GM18520 (cell line): ENCODE measurements around the gene MAP3K5.
"Not testable (repeated sequence)": the region's sequence is repeated elsewhere in the genome, so short reads cannot be mapped to it uniquely, and the experiment has no call there.

Experiments used
- ATAC-seq: cut with Tn5 transposase; IDR thresholded peaks from one replicate; pipeline ENCODE4 v1.9.1; 2021; ENCODE audit not compliant: unreplicated experiment

Gene MAP3K5

DNA sequence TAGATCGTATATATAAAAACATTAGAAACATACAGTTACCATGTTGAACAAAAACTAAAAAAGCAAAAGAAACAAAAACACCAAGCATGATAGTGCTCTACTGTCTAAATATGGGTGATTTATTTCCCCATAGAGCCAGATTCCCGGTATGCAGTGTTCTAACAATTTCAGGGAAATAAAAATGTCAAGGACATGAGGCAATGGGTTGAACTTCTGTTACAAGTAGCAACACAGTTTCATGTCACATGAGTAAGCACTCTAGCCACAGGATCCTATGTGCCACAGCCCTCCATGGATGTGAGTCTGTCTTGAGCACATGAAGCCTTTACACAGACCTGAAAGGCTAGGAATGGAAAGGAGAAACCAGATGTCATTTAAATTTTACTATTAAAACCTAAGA is 96.0 kb downstream of the MAP3K5 start:
- no peak for ATAC-seq

DNA sequence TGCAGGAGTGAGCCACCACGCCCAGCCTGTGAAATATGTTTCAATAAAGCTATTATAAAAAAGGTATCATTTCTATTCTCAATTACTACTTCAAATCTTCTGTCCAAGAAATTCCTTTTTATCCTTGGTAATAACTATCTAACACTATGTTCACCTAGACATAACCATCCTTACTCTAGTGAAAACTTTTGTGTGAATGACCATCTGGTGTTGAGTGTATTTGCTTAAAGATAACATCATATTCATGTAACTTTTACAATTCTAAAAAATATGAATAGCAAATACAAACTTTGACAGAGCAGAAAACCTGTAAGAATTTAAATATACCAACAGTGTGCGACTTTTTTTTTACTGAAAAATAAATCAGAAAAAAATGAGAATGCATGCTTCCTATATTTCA is 96.9 kb downstream of the MAP3K5 start:
- ATAC-seq = no peak

DNA sequence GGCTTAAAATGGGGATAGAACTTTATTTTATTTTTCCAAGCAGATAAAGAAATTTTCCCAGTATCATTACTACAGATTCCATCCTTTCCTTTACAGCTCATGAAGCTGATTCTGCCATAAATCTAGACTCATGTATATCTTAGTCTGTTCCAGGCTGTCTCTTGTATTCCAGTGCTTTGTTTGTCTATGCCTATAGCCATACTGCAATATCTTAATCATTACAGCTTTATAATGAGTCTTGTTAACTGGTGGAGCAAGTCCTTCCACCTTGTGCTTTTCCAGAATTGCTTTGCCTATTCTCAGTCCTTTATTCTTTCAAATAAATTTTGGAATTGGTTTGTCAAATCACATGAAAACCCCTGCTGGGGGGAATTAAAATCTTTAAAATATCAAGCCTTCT is 99.2 kb downstream of the MAP3K5 start:
- no peak for ATAC-seq

DNA sequence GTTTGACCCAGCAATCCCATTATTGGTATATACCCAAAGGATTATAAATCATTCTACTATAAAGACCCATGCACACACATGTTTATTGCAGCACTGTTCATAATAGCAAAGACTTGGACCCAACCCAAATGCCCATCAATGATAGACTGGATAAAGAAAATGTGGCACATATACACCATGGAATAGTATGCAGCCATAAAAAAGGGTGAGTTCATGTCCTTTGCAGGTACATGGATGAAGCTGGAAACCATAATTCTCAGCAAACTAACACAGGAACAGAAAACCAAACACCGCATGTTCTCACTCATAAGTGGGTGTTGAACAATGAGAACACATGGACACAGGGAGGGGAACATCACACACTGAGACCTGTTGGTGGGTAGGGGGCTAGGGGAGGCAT is 104.4 kb downstream of the MAP3K5 start:
- not testable (repeated sequence) for ATAC-seq

DNA sequence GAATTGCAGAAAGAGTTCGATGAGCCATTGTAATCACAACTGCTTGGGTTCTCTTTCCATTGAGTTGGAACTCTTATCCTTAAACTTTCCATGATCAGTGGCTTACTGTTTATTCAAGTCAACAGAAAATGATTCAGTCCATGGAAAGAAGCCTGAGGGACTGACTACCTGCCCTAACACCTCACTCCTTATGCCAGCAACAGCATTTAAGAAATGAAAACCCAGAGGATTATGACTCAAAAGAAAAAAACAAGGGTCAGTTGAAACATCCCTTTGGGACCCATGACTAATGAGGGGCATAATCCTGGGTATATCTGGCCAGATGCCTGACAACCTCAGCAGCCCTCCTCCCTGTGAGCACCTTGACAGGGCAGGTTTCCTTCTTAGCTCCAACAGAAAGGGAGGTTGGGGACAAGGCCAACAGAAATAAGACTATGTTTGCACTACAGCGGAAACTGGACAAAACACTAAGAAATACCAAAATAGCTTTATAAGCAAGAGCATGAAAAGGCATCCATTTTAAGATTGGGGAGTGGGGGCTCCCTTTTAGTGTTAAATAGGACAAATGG is 106.7 kb downstream of the MAP3K5 start:
- ATAC-seq = no peak

DNA sequence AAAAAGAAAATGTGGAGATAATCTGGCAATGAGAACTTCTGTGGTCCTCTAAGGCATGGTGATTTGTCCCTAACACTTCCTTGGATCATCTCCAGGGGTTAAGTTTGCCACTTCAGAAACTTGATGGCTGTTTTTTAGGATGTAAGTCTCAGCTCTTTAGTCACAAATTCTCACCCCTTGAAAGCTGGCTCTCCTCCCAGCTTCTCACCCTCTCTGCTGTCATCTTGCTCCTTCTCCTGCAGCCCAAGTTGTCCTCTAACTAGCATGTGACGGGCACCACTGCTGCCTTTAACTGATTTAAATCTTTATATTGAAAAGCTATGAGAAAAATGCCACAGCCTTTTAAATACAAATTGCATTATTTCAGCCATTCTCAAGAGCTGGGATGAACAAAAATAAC is 107.8 kb downstream of the MAP3K5 start:
- ATAC-seq = no peak

DNA sequence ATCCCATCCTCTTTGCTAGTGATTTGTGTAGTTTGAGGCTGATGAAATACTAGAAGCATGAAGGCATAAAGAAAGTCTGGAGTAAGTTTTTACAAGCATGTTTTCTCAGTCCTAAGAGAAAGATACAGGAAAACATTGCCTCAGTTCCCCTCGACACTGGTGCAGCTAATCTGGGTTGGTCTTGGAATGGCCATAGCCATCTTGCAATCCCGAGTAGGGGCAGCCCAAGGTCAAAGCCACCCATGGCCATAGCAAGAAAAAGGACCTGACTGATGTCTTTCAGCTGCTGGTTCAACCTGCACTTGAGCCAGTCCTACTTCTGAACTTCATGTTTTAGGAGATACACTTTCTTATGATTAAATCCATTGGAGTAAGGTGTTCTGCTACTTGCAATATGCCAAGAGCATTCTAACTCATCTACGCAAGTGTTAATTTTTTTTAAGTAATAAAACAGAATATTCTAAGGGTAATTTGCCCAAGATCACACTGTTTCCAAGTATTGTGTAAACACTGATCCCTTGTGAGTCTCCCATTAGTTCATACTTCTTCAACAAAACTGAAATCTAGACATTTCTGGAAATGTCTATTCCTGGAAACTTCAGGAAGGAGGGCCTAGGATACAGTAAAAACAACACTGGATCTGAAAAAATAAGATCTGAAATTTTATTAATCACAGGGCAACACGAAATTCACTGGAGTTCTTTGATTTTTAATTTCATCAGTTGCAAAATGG is 108.9 kb downstream of the MAP3K5 start:
- no peak for ATAC-seq

DNA sequence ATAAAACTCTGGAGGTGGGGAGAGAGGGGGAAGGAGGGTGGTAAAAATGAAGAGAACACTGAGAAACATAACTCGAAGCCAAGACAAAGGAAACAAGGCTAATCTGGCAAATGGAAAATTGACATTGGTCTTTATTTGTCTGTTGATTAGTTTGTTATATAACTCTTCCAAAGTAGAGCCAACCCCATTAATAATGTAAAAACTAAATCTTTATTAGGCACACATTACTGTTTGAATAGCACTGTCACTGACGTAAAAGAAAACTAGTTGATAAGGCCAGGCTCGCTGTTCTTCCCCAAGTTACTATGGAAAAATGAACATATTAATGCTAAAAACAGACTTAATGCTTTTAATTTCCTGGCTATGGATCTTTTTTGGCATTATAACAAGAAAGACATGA is 110.0 kb downstream of the MAP3K5 start:
- no peak for ATAC-seq

DNA sequence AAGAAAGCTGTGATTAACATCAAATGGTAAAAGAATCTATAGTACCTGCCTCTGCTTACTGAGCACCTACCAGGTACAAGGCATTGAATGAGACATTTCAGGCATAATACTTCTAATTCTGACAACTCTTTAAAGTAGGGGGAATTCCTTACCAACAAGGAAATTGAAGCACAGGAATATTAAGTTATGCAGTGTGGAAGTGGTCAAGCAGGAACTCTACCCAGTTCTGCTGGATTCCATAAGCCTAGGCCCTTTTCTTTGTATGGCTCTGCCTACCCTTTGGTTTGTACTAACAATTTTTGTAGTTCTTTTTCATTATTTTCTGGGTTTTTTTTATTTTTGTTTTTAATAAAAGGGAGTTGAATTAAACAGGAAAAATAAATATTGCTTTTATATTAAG is 114.5 kb downstream of the MAP3K5 start:
- ATAC-seq = no peak

DNA sequence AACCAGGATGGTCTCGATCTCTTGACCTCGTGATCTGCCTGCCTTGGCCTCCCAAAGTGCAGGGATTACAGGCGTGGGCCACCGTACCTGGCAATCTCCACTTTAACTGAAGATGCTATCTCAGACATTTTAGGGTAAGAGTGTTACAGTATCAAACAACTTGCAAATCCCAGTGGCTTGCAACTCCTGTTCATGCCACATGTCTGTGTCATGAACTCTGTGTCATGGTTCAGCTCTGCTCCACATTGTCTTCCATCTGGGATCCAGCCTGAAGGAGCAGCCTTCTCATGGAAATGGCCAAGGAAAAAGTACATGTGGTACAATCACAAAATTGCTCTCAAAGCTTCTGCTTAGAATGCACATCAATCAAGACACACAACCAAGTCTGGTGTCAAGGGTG is 114.9 kb downstream of the MAP3K5 start:
- ATAC-seq = no peak

DNA sequence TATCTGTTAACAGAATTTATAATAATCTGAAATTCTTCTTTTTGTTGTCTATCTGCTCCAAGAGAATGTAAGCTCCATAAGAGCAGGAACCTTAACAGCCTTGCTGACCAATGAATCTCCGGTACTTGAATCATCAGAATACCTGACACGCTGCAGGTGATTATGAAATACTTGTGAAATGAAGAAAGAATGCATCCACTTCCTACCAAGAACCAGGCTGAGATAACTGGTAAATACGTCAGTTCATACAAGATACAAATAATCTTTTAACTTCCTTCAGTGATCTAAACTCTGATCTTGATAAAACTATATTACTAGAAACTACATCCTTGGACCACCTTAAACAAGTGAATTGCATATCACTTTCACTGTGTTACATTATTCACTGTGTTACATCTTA is 116.2 kb downstream of the MAP3K5 start:
- no peak for ATAC-seq

DNA sequence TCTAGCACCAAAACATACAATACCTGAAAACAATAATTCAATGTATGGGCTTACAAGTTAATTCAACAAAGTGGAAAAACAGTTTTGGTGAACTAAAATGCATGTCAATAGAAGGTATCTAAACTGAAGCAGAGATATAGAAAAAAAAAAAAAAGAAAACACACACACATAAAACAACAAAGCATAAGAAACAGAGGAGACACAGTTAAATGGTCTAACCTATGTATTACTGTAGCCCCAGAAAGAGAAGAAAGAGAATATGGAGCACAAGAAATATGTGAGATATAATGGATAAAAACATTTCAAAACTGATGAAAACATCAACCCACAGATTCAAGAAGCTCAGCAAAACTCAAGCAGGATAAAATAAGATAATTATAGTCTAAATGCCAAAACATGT is 118.7 kb downstream of the MAP3K5 start:
- no peak for ATAC-seq

DNA sequence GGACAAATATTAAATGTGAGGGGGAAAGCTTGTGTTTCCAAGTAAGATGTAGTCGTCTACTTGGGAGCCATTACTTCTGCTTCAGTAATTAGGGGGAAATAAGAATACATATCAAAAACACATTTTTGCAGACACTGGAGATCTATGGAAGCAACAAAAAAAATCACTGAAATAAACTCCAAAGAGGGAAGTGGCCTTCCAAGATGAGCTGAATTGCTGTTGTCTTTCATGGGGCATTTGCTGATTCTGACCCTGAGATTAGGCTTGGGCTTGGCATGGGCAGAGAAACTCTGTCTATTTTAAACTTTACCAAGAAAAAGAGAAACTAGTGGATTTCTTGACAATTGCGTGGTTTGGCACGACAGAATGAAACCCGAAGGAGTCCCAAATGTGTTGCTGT is 120.1 kb downstream of the MAP3K5 start:
- ATAC-seq = no peak

DNA sequence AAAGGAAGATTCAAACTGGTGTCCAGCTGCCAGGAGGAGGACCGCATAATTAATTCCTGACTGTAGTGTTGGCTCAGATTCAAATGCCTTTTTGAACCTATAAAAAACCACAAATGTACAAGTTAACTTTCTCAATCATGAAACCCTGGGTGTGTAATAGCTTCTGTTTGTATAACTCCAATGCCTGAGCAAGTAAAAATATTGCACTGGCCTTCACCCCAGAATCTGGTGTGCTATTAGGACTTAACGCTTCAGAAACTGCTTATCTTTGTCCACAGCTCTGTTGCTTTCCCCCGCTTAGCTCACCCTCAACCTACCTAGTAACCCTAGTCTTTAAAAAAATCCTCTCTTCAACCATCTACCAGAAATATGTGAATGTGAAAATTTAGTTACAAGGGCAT is 123.0 kb downstream of the MAP3K5 start:
- ATAC-seq = no peak

DNA sequence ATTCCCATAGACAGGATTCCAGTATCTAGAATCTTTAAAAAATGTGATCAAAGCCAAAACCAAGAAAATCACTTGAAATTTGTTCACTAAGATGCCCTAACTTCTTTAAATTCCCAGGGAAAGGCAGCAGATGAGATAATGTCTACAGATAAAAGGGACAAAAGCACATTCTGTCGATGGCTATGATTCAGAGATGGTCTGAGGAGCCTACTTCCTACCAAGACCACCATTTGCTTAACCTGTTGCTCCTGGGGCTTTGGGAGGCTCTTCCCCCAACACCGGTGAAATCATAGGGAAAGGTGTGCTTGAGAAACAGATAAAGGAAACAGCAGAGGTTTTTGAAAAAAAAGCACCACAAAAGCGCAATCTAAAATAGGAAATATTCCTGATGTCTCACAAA is 123.7 kb downstream of the MAP3K5 start:
- no peak for ATAC-seq

DNA sequence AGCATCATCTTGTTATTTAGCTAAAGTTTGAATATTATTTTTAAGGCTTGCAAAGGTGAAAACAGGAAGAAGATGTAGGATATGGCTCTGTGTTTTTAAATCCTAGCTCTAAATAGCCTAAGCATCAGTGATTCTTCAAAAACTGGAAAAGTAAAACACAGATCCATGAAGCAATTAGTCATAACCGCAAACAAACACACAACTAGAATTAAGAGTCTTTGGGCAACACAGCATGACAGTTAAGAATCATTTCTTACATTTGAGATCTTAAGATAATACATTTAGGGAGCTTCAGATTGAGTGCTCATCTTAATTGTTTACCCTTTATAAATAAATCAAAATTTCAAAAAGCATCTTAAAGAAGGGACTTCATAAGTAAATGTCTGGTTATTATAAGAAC is 126.2 kb downstream of the MAP3K5 start:
- no peak for ATAC-seq

DNA sequence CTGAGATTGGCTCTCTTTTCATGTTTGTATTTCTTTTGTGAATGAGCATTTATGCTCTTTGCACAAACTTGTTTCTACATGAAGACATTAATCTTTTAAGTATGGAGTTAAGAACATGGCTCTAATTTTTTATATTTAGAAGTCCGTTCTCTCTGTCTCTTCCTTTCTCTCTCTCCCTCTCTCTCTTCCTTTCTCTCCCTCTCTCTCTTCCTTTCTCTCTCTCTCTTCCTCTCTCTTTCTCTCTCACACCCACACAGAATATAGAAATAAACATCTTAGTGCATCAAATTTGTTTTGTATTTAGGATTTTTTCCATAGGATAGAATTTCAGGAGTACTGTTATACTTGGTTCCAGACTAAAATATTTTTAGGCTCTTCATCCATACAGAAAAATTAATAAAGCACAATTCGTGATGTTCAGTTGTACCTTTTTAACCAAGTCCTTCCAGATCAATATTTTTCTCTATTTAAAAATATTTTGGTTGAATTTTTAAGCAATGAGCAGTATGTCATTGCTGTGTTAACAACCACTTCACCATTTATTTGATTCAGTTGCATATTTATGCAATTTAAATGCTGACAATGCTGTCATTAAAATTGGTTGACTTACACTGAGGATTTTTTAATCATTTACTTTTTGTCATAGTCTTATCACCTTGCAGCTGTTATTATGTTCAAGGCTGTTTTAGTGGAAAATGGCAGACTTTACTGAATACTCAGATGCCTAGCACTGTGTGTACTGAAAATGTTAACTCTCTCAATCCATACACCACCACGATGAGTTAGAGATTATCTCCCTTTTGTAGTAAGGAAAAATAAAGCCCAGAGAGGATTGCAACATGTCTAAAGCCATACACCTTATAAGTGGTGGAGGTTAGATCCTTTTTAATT is 129.7 kb downstream of the MAP3K5 start:
- no peak for ATAC-seq

DNA sequence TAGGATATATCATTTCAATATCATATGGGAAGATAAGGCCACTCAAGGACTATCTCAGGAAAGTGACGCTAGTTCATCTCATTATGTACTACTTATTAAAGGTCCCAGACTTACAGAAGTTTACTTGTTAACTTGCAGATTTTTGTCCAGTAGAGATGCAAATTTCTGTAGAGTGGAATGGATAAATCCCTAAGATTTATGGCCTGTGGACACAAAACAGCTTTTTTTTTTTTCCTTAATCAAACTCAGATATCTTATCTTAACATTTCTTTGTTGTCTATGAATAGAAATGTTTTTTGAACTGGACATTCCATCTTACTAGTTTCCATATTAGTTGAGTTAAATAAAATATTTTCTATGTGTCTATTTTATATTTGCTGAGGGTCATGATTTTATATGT is 131.6 kb downstream of the MAP3K5 start:
- no peak for ATAC-seq

DNA sequence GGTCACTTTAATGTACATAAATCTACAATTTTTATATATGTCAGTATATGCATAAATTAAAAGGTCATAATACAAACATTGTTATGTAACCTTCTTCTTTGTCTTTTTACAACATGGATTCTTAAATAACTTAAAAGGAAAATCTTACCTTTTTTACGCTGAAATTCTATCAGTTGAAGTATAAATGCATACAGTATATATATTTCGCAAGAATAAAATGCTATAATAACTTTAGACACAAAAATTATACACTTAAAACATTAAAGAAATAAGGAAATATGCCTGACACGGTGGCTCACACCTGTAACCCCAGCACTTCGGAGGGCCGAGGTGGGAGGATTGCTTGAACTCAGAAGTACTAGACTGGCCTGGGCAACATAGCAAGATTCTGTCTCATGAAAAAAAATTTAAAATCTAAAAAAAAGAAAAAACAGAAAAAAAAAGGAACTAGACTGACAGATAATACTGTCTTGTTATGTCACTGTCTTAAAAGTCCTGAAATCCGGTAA is 132.2 kb downstream of the MAP3K5 start:
- no peak for ATAC-seq

DNA sequence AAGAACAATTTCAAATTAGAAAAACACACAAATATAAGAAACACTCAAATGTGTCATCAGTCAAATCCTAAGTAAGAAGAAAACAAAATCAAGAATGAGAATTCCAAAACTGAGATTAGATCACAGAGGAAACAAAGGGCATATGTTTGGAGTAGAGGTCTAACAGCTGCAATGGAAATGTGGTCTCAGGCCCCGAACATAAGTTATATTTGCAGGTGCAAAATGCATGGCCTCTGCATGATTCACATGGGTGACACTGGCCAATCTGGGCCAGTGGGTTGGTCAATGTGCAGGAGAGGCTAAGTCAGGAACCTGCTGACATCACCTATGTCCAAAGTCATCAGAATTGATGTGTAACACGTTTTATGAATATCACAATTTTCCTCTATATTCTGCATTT is 133.6 kb downstream of the MAP3K5 start:
- no peak for ATAC-seq

DNA sequence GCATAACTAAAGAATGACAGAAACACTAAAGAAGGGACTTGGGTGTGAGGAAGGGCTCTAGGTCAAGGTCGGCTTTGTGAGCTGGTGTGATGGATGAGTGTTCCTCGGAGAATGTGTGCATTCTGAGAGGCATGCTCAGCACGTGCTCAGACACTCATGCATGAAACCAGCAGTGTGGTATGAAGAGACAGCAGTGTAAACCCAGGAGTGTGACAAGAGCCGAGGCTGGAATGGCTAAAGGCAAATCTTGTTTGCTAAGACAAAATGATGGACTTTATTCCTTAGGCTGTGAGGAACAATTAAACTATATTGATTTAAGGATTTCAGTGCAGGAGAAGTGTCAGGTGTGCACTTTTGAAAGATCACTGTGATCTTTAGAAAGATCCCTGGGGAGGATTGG is 134.6 kb downstream of the MAP3K5 start:
- no peak for ATAC-seq

DNA sequence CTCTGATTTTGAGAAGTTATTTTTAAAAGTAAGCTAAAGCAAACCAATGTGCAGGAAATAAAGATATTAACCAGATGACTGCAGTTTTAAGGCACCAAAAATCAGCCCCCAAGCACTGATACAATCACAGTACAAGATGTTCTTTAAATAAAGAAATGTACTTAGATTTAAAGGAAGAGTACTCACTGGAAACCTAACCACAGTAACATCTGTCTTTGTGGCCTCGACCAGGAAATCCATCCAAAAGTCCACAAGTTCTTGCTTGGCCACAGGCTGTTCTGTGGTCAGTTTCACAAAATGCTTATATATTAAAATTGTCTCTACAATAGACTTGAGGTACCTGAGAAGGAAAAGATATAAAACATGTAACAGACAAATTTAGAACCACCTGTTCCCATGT is 136.2 kb downstream of the MAP3K5 start:
- no peak for ATAC-seq
